ENCODE measurements around the gene LDLRAD4.

GRCh38 chr18:13376298-13376840 is 157.8 kb downstream of the LDLRAD4 start:
- TF ChIP-seq CTCF (IDR thresholded peaks at IDR 0.05) (no peak), POLR2A (IDR thresholded peaks at IDR 0.05) (no peak)
